ENCODE data around the gene POLN.

Gene POLN

GRCh38 chr4:2079926-2080325 lies 162.0 kb downstream of the POLN start:
- no peak for DNase-seq

DNA sequence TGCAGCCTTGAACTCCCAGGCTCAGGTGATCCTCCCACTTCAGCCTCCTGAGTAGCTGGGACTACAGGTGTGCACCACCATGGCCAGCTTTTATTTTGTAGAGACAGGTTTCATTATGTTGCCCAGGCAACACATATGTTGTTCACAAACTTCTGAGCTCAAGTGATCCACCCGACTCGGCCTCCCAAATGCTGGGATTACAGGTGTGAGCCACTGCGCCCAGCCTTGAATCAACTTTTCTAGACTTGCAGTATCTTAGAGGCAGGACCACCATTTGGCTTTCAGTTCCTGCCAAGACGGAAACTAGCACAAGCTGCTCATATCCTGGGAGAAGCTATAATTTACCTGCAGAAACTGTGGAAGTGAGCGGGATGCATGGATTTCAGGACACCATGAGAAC lies 162.9 kb downstream of the POLN start:
- DNase-seq = no peak

DNA sequence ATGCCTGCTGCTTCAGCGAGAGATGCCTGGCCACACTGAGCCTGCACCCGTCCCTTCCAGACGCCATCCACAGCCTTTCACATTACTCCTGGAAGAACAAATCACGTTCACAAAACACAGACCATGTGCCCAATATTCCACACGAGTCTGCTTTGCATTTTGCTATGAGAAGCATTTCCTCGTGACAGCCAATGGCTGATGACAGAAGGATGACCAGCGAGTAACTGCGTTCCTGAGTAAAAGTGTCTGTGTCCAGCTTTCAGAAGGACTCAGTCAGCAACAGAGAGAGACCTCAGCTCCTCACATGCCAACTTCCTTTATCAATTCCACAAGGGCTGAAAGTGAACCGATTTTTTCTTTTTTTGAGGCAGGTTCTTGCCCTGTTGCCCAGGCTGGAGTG lies 163.3 kb downstream of the POLN start:
- DNase-seq = no peak

DNA sequence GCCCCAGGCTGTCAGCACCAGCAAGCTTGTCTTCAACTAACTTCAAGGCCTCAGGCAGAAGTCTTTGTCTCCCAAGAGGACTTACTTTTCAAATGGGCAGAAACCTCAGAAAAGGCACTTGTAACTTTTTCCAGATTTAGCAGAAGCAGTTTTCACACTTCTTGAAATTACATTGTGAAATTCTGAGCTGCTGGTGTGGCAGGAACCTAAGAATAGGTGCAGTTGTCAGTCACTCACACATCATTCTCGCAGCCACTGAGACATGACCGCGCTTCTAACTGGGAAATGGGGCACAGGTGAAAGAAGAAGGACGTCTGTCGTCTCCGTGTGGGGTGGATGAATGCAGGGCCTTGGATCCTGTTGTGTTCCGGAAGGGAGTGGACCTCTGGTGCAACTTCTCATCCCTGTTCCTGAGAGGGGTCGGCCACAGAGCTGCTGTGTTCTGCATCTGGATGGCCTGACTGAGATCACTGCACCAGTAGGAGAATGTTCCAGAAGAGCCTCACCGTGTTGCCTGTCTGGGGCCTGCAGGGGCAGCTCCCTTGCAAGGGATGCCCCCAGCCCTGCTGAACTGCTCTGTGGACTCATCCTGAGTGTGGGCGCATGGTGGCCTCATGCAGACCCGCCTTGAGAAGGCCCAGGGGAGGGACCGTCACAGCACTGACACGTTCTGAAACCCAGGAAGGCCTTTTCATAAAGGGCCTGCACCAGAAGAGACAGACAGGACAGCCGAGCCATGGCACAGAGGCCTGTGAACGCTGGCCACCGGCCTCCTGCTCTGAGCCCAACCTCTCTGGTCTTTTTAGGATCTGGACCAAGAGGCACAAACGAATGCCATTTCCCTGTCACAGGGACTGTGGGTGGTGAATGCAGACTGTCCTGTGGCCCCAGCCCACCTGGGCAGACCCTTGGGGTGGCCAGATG lies 164.1 kb downstream of the POLN start:
- DNase-seq = no peak

DNA sequence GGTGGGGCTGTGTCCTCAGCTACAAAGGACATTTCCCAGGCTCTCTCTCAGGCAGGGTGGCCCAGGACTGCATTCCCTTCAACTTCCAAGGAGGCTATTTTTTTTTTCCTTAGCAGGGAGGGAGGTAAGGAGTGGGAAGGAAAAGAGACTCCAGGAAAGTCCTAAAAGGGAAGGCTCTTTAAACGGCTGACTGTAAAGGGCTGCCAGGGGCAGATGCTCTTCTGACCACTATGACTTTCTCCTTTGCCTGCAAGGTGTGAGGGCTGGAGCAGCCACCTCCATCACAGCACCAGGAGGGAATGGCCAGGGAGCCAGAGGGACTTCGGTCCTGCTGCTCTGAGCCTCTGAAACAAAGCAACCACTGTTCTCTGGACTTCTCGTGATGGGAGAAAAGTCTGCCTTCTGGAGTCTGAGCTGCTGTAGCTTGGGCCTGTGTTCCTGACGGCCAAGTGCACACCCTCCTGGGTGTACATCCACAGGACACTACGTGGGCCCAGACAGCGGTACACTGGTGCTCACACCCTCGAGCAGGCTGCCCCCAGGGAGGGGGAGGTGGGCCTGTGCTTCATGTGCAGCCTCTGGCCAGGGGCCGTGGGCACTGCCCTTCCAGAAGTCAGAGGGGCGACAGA lies 164.9 kb downstream of the POLN start:
- DNase-seq = no peak

GRCh38 chr4:2075987-2076907 lies 165.7 kb downstream of the POLN start:
- DNase-seq = no peak

DNA sequence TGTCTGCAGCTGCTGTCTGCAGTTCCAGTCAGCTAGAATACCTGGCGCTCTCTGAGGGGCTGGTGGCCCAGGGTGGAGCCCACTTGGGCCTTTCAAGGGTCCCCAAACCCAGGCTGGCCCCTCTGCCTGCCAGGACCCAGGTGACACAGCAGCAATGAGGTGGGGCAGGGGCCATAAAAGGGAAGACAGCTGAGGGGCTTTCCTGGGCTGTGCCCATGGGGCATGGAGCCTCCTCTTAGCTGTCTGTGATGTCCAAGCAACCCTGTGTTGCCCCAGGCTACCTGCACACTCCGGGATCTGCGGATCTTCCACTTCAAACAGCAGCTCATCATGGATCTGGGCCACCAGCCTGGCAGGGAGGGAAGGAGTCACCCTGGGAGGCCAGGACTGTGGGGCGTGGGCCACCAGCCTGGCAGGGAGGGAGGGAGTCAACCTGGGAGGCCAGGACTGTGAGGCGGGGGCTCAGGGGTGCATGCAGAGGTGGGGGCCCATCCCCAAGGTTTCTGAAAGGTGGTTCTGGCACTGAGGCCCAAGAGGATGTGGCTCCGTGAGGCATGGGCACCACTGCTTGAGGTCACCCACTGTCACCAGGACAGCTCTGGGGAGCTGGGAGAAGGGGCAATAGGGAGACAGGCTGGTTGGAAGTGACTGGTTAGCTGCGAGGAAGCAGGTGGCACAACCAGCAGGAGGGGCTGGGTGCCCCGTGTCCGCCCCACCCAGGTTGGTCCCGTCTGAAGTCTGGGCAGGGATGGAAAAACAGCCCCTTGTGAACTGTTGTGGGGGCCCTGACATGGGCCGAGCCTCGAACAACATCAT lies 166.5 kb downstream of the POLN start:
- no peak for DNase-seq

GRCh38 chr4:2074588-2074987 lies 167.3 kb downstream of the POLN start:
- DNase-seq = no peak

- DNase-seq = no peak
Measured at GRCh38 chr4:2073808-2074481, 168.0 kb downstream of the POLN start.

- no peak for DNase-seq
Measured at GRCh38 chr4:2072971-2073807, 168.7 kb downstream of the POLN start.

- no peak for DNase-seq
Measured at GRCh38 chr4:2071912-2072867, 169.7 kb downstream of the POLN start.

DNA sequence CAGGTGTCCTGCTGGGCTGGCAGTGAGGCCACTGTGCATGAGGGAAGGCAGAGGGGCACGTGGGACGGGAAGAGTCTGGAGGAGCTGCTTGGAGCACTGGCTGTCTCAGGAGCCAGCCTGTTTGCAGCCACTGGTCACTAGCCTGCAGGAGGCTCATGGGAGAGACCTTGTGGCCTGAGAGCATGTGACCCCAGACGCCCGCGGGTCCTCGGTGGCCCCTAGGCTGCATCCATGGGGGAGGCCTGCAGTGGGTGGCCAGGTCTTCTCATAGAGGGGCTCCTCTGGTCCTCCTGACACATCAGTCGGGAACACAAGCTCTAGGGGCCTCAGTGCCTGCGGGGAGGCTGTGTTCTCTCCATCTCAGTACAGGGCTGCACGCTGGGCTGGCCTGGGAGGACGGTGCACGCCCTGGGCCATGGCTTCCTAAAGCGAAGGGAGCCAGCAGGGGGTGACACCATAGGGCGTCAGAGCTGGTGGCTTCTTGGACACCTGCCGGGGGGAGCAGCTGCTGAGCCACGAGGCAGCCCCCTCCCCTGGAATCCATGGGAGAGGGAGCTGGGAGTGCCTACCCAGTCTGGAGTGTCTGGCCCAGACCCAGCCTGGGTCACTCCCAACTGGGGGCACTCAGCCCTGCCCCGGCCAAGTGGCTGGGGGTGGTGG lies 170.5 kb downstream of the POLN start:
- no peak for DNase-seq

DNA sequence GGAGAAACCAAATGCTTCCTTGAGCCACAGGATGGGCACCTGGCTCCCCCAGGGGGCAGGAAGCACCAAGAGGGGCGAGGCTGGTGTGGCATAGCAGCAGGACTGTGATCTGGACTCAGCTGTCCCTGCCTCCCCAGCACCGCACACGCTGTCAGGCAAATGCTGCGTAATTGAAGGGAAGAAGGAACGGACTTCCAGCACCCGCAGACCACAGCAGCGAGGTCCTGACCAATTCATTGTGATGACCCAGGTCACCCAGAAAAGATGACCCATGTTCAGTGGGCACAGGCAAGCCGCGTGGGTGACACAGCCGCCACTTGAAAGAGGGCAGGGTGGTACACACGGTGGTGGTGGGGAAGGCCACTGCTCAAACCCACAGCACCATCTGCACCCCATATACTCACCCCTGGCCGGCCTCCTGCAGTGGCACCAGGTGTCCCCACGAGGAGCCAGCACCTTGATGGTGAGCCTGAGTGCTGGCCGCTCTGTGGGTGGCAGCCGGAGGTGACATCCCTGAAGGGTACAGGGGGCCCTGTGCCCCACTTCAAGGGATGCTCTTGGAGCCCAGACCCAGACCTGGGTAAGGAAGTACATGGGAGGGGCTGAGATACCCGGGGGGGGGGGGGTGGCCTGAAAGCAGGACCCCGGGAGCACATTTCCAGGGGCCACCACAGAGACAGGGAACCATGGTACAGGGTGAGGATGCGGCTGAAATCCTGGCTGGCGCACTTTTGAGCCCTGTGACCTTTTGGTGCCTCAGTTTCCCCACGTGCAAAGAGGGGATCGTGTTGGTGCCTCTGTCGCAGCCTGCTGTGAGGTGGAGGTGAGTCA lies 171.3 kb downstream of the POLN start:
- DNase-seq = no peak

DNA sequence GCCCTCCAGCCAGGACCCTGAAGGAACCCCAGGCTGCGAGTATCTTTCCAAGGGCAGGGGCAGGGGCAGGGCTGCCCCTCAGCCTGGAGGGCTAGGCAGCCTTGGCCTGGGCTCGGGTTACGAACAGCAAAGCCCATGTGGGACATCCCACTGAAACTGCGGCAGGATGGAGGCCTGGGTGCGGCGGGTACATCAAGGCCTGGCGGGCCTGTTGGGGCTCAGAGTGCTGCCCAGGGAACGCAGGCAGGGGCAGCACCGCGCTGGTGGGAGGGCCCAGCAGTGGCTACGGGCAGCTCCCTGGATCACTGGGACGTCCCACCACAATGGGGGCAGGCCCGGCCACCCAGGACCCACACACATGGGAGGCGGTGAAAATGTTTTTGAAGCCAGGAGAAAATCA lies 171.9 kb downstream of the POLN start:
- DNase-seq = no peak

DNA sequence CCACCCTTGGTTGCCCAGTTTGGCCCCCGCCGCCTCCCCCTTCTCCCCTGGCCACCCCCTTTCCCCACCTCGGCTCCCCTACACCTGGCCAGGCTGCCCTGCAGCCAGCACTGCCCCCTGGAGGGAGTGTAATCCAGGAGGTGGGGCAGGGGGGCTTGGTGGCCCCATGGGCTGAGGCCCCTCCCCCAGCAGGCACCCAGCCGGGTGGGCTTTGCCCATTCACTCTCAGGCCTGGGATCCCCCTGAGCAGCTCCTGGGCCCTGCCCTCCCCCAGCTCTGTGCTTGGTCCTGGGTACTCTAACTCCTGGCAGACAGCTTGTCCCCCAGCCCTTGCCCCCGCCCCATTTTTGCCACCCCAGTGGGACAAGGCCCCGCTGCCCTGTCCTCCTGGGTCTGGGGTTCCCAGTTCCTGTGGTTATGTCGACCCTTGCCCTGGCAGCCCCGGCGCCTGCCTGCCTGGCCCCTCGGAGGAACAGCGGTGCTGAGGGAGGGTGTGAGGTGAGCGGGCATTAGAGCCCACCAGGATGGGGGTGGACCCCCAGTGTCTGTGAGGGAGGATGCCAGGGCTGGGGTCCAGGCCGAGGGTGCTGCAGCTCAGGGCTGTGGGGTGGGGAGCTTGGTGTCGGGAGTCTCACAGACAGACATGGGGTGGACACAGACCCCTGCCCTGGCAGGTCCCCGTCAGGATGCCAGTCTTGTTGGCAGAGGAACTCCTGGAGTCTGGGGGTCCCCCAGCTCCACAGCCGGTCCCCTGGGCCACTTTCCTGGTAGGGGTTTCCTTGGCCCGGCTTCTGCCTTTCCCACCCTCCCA lies 172.6 kb downstream of the POLN start:
- DNase-seq = no peak

GRCh38 chr4:2068566-2068965 lies 173.4 kb downstream of the POLN start:
- DNase-seq = no peak

DNA sequence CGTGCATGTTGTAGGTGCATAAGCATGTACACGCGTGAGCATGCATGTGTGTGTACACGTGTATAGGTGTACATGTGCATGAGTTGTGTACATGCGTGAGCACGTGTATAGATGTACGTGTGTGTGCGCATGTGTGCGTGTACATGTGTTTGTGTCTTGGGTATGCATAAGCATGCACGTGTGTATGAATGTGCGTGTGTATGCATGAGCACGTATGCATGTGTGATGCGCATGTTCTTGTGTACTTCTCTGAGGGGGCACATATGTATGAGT lies 173.8 kb downstream of the POLN start:
- no peak for DNase-seq
